ENCODE data around the gene HMCN2.
A peak's percentile ranks its signal among the peaks of the same experiment; 100 is the strongest.

HMCN2 gene

GRCh38 chr9:130311408-130312140 lies 46.0 kb downstream of the HMCN2 start:
- no peak for DNase-seq

GRCh38 chr9:130313103-130313858 lies 47.7 kb downstream of the HMCN2 start:
- DNase-seq: no peak

- DNase-seq: no peak
Measured at GRCh38 chr9:130315446-130316226, 50.1 kb downstream of the HMCN2 start.

- DNase-seq: no peak
Measured at GRCh38 chr9:130316430-130316829, 50.9 kb downstream of the HMCN2 start.

- DNase-seq: no peak
Measured at GRCh38 chr9:130319300-130319699, 53.7 kb downstream of the HMCN2 start.

- DNase-seq: no peak
Measured at GRCh38 chr9:130319944-130320712, 54.6 kb downstream of the HMCN2 start.

- no peak for DNase-seq
Measured at GRCh38 chr9:130320723-130321481, 55.3 kb downstream of the HMCN2 start.

GRCh38 chr9:130321539-130321938 lies 56.0 kb downstream of the HMCN2 start:
- DNase-seq: no peak

- DNase-seq: no peak
Measured at GRCh38 chr9:130323051-130323745, 57.6 kb downstream of the HMCN2 start.

GRCh38 chr9:130325921-130326320 lies 60.4 kb downstream of the HMCN2 start:
- no peak for DNase-seq

- no peak for DNase-seq
Measured at GRCh38 chr9:130327070-130327780, 61.7 kb downstream of the HMCN2 start.

- no peak for DNase-seq
Measured at GRCh38 chr9:130327781-130328348, 62.3 kb downstream of the HMCN2 start.

- DNase-seq: no peak
Measured at GRCh38 chr9:130328349-130328801, 62.8 kb downstream of the HMCN2 start.

GRCh38 chr9:130329061-130329460 lies 63.5 kb downstream of the HMCN2 start:
- no peak for DNase-seq

GRCh38 chr9:130330202-130330862 lies 64.8 kb downstream of the HMCN2 start:
- DNase-seq: no peak

GRCh38 chr9:130331061-130331460 lies 65.5 kb downstream of the HMCN2 start:
- DNase-seq: no peak

- DNase-seq: peak in 1 of 2 experiments; percentile 33
Measured at GRCh38 chr9:130331573-130331972, 66.0 kb downstream of the HMCN2 start.

- DNase-seq: no peak
Measured at GRCh38 chr9:130332384-130332926, 66.9 kb downstream of the HMCN2 start.

GRCh38 chr9:130333041-130333711 lies 67.6 kb downstream of the HMCN2 start:
- no peak for DNase-seq
